Ovary (tissue), 9 donors: ENCODE data around the gene RBP5. TPM values are rescaled to one million over a fixed set of nuclear protein-coding genes. Genes with fewer than 3 reads are reported as not detected.
A peak's percentile ranks its signal among the peaks of the same experiment; 100 is the strongest.

Experiments used
- DNase-seq, 5 donors: peaks; one replicate each; pipeline ENCODE4 v3.0.0-alpha.2; 2019 to 2020
- H3K27ac ChIP-seq, 2 donors: fragments of 200-600 bp; one replicate each; pipeline versions ENCODE4 v1.5.1 to v1.8.0; 2019 to 2022
- H3K27me3 ChIP-seq: fragments of 200-600 bp; one replicate; pipeline ENCODE4 v1.8.0; 2022
- H3K36me3 ChIP-seq: fragments of 200-600 bp; sonication (generic); one replicate; pipeline ENCODE4 v1.5.1; 2019
- H3K4me1 ChIP-seq: one replicate; pipeline ENCODE4 v1.8.1; 2013; ENCODE audit warnings: mild to moderate bottlenecking, moderate library complexity; ENCODE audit not compliant: insufficient read depth
- H3K4me3 ChIP-seq: fragments of 200-600 bp; sonication (generic); one replicate; pipeline ENCODE4 v1.5.1; 2017
- H3K9me3 ChIP-seq, 2 donors: fragments of 200-600 bp in 1 of 2; sonication (generic) in 1 of 2; one replicate each; pipeline versions ENCODE4 v1.5.1 to v1.8.1; 2013 to 2019; ENCODE audit warnings: mild to moderate bottlenecking in 1 of 2, moderate library complexity in 1 of 2
- CTCF ChIP-seq, 3 donors: fragments of 450-650 bp in 2 of 3; fragments of 200-600 bp in 1 of 3; IDR thresholded peaks; one replicate each; pipeline versions ENCODE4 v1.5.1 to v1.8.0; 2016 to 2022; ENCODE audit warnings: antibody characterized with exemption in 3 of 3, mild to moderate bottlenecking in 1 of 3
- EP300 ChIP-seq: sonication (generic); formaldehyde crosslinking; IDR thresholded peaks from one replicate; pipeline ENCODE4 v1.6.1; 2017; ENCODE audit warnings: antibody characterized with exemption
- POLR2A ChIP-seq: fragments of 450-650 bp; IDR thresholded peaks from one replicate; pipeline ENCODE4 v1.6.1; 2017; ENCODE audit warnings: antibody characterized with exemption, mild to moderate bottlenecking, moderate library complexity
- WGBS, 3 donors: extraction: QIAGEN DNeasy Blood & Tissue Kit in 1 of 3; methylation state at CpG; one replicate each; pipeline versions ENCODE4 v1.1.5 to v1.1.7; 2013 to 2017; 5-methylcytosine and 5-hydroxymethylcytosine counted together
- intact Hi-C, 4 donors: fragments of 100-400 bp; cut with DNase I; formaldehyde crosslinking; loops; one replicate each; pipeline versions ENCODE4 v1.11.0 to v1.15.1; 2022 to 2023
- polyA plus RNA-seq, 2 donors: library from polyadenylated mRNA; stranded (reverse); fragments of 200-250 nt in 1 of 2; fragments of 350-450 nt in 1 of 2; fragmentation: Illumina TruSeq in 1 of 2; extraction: RNeasy Lipid Tissue Mini Kit (QIAGEN cat#74804) in 1 of 2; gene quantifications; one replicate each; pipeline ENCODE4 v1.2.3, GENCODE V29; 2013 to 2014
- total RNA-seq, 7 donors: library from RNA; depleted of rRNA in 2 of 7; stranded (reverse); fragments of >200 nt in 2 of 7; fragmentation: NEBNext Ultra II Directional in 3 of 7; extraction: Animal tissue kit (Norgen Biotek cat#: 25700) in 3 of 7; gene quantifications; one replicate each; pipeline versions ENCODE4 v1.1.0 to v1.2.4, GENCODE V29; 2016 to 2023
- donor health status: DM: no; HTN: no; CAD: no; lungs with moderate emphysema.
- donor health status: DM: no; HTN: no; CAD: no.
- donor health status: Bipolar disorder and iron deficiency.
- donor health status: DM: yes; HTN: yes; CAD: no.
- donor health status: DM: no; HTN: no; CAD: no.
- donor health status: DM: yes; HTN: yes; CAD: no.

RBP5 gene
- total and polyA plus RNA-seq, 9 donors: 1.2 to 17.3 (median 6.1) TPM

- no peak overlapping the region for H3K4me3 ChIP-seq
- H3K27me3 ChIP-seq: no peaks in the 10 kb centered on the region
- no peak overlapping the region for H3K27ac ChIP-seq
- 87 to 89% (median 88%) methylated on average over 9 of the region's 9 CpGs for WGBS, 3 donors
- H3K4me1 ChIP-seq: peaks cover 14% of the 10 kb centered on the region
- H3K9me3 ChIP-seq: no peaks in the 10 kb centered on the region
- H3K36me3 ChIP-seq: no peaks in the 10 kb centered on the region
- intact Hi-C loops: no loop called here
- TF ChIP-seq POLR2A (no peak), CTCF (IDR thresholded peaks at IDR 0.05) (no peak), EP300 (no peak)
- DNase-seq: no peak
Measured at GRCh38 chr12:7099290-7099996, 29.2 kb downstream of the RBP5 start.

DNA sequence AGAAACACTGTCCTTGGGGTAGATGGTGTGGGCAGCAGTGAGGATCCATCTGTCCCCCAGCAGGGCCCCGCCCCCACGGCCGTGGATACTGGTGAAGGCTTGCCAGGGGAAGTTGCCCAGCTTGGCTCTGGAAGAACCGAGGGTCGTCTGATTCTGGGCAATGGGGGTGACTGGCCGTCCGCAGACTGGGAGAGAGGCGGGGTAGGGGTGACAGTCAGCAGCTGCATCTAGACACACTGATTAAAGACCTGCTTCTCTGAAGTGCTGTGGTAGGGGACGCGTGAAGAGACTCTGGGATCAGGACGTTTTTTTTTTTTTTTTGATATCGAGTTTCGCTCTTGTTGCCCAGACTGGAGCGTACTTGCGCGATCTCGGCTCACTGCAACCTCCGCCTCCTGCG is 31.7 kb downstream of the RBP5 start:
- no peaks in the 10 kb centered on the region for H3K9me3 ChIP-seq
- 79 to 83% (median 82%) methylated on average over 19 of the region's 19 CpGs for WGBS, 3 donors

GRCh38 chr12:7096006-7096932 is 32.4 kb downstream of the RBP5 start:
- H3K9me3 ChIP-seq: no peaks in the 10 kb centered on the region
- WGBS, 3 donors: 85 to 87% (median 86%) methylated on average over 26 of the region's 26 CpGs
- no peak for DNase-seq
- TF ChIP-seq EP300 (no peak), CTCF (IDR thresholded peaks at IDR 0.05) (no peak), POLR2A (no peak)
- no peaks in the 10 kb centered on the region for H3K27me3 ChIP-seq
- no peak overlapping the region for H3K27ac ChIP-seq
- no peaks in the 10 kb centered on the region for H3K36me3 ChIP-seq
- H3K4me3 ChIP-seq: no peak overlapping the region
- intact Hi-C loops: no loop called here
- H3K4me1 ChIP-seq: peaks cover 13% of the 10 kb centered on the region

More for the DNA sequence above, 31.7 kb downstream of the RBP5 start:
- Histone ChIP-seq H3K27ac (no peak overlapping the region), H3K4me1 (peaks cover 20% of the 10 kb centered on the region), H3K36me3 (no peaks in the 10 kb centered on the region), H3K4me3 (no peak overlapping the region), H3K27me3 (no peaks in the 10 kb centered on the region)
- DNase-seq: no peak
- intact Hi-C loops: no loop called here
- TF ChIP-seq EP300 (no peak), CTCF (IDR thresholded peaks at IDR 0.05) (no peak), POLR2A (no peak)

DNA sequence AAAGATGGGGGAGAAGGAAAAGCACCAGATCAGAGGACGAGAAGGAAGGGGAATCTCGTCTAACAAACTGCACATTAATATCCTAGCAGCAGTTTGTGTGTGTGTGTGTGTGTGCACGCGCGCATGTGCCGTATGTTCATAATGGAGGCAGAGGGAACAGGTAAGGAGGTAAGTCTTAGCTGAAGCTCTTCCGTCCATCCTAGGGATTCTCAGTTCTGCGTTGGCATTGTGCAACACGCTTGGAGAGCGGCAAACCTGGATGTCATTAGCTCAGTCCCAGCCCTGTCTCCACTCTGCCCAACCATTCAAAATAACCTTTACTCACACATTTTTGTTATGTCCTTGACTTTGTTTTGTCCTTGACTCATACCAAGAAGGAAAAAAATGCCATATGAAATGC is 34.8 kb downstream of the RBP5 start:
- DNase-seq: peak in 4 of 5 donors; percentile 52 to 71 (median 60)
- peak; percentile 8 for TF ChIP-seq POLR2A
- no peak for TF ChIP-seq EP300
- peaks cover 23% of the 10 kb centered on the region for H3K4me1 ChIP-seq
- no peaks in the 10 kb centered on the region for H3K27me3 ChIP-seq
- peak overlapping the region in 1 of 2 donors; percentile 90 for H3K27ac ChIP-seq
- intact Hi-C loops: loop anchor here in 1 of 4 donors (2.0 kb wide), 2 partner anchors 15 to 33 kb away; partner anchors contain the start of genes C1RL and C1S
- no peaks in the 10 kb centered on the region for H3K36me3 ChIP-seq
- no peak overlapping the region for H3K4me3 ChIP-seq
- no peaks in the 10 kb centered on the region for H3K9me3 ChIP-seq
- 18 to 32% (median 29%) methylated on average over 10 of the region's 10 CpGs for WGBS, 3 donors
